AG08395 (cell line): ENCODE data around the gene ADGRL3.

Experiments used
- DNase-seq: peaks from one replicate; pipeline ENCODE4 v3.0.0; 2012; ENCODE audit warnings: mixed read lengths, low spot score

ADGRL3 gene

DNA sequence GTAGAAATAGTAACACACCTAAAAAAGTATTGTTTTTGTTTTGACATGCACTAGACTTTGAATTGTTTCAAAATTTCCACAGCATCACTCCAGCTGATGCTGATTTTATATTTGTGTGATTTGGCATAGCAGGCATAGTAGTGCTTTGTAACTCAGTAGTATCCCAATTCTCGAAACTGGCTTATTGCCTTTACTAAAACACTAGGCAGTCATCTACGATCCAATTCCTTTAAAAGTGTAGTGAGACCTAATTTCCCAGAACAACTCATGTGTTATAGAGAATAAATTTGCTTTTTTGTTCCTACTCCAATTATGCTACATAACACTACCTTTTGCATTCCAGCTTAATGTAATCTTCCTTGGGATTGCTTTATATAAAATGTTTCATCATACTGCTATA is 797.7 kb downstream of the ADGRL3 start:
- no peak for DNase-seq

DNA sequence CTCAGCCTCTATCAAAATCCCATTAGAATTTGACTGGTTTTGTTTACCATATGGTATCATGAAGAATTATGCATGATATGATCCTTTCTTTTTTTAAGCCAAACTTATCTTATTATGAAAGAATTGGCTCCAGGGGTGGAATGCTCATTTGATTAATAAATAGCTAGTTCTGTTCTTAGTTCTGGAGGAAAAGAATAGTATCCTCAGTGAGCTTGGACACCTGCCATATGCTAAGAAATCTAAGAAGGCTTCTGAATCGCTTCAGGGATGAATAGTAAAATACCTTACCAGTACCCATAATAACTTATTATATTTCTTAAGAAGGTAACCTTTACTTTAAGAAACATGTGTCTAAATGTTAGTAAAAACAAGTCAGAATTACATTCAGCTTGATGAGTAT is 803.6 kb downstream of the ADGRL3 start:
- DNase-seq = no peak

DNA sequence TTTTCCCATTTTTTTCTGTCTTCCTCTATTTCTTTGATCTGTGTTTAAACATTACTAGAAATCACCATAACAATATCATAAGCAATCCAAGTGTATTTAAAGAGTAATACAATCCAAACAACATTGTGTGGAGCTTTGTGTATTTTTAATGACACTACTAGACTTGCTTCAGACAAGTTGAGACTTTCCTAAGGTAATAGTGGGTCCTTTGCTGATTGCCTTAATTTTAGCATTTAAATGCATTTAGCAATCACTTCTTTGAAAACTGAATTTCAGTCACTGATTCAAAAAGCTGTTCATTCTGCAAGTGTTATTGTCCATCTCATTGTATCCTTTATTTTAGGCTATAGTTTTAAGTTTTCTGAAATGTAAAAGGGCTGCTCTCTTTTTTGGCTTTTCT is 804.8 kb downstream of the ADGRL3 start:
- no peak for DNase-seq

DNA sequence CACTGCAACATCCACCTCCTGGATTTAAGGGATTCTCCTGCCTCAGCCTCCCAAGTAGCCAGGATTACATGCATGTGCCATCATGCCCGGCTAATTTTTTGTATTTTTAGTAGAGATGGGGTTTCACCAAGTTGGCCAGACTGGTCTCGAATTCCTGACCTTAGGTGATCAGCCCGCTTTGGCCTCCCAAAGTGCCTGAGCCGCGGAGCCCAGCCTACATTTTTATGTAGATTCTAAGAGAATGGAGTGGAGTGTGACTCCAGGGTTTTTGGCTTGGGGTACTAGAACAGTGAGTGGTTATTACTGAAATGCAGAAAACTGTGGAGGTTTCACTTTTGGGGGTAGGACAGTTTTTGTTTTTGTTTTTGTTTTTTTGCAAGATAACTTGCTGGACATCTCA is 806.0 kb downstream of the ADGRL3 start:
- DNase-seq = no peak

DNA sequence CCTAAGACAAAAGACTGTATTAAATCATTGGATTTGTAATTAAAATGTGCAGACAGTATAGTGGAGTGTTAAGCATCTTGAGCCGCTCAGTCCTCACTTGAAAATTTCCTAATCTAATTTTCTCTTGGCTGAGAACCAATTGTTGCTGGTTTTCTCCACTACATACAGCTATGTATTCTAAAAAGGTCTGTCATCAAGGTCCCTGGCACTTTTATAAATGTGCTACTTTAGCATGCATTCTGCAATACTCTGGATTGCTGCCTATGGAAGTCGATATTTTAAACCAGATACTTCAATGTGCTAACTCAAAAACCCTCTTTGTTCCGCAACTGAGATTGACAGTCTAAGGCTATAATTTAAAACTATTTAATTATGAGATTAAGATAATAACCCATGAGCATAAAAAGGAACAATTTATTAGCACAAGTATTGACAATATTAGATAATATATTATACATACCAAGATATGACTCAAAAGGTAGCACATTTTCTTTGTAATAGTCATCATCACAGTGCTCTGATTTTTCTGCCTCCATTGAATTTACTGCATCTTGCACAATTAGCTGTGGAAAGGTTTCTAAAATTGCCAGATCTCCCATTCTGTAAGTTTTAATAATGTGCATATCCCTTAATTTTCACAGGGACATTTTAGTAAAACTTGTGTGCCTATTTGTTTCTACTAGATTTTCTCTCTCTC is 815.1 kb downstream of the ADGRL3 start:
- no peak for DNase-seq

DNA sequence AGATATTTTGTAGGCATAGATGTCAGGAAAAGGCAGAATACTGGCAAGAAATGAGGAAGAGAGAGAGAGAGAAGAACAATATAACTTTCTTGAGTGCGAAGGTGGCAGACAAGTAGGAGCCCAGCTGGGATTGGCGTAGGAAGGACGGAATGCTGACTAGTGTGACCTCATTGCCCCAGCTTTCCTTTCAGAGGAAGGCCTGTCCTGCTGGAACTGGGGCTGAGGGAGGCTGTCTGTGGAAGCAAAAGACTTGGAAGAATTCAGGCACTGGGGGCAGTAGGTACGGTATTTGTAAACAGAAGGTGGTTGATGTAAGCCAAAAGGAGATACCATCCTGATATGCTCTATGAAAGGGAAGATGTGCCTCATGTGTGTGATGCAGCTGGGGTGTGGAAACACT is 818.4 kb downstream of the ADGRL3 start:
- no peak for DNase-seq

DNA sequence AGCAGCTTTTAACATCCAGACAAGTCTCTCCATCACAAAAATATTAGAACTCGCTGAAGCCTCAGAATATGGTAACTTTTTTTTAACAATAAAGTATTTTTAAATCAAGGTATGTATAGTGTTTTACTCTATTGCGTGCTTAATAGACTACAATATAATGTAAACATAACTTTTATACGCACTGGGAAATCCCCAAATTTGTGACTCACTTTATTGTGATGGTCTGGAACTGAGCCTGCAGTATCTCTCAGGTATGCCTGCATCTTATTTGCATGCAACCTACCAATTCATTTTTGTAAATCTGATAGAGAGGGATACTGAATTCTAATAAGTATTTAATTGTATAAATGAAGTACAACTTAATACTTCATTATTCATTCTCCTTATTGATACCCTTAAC is 823.5 kb downstream of the ADGRL3 start:
- no peak for DNase-seq

DNA sequence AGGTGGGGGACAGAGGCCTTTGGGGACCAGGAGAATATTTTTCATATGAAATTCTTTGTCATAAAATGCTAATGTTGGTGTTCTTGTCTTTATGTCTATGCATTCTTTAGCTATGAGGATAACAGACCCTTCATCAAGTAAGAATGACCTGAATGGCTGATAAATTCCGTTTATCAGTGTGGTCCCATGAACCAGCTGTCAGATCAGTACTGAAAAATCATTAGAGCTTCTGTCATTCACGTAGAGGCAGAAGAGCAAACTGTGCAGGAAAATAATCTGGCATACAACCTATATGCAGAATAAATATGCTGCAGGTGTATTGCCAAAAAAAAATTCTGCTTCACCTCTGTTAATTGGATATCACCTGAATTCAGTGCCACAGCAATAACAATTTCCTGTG is 828.6 kb downstream of the ADGRL3 start:
- no peak for DNase-seq

DNA sequence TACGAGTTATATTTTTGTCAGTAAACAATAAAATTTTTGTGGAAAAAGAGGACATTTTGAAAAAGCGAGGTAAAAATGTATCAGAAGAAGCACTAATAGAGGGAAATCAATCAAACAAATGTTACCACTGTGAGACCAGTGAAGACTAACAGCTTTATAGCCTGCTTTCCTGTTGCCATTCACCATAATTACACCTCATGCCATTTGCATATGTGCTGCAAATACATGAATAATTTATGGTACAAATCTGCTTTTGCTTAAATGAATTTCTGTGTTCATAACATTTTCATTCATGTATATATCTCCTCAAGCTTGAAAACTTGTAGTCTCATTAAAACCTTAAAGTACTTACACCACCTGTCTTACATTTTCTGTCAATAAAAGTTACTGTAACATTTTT is 830.8 kb downstream of the ADGRL3 start:
- DNase-seq = no peak

DNA sequence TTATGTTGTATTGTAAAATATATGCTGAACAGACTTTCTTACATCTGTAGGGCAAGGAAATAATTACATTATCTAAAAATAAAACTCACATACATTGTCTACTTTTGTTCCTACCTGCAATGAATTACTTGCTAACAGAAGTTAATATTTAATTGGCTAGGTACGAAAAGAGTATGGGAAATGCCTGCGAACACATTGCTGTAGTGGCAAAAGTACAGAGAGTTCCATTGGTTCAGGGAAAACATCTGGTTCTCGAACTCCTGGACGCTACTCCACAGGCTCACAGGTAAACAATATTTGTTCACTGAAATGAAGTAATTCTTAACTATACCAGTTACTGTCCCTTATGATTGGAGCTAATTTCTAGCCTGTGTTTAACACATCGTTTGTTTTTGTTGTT is 837.4 kb downstream of the ADGRL3 start:
- DNase-seq = no peak

DNA sequence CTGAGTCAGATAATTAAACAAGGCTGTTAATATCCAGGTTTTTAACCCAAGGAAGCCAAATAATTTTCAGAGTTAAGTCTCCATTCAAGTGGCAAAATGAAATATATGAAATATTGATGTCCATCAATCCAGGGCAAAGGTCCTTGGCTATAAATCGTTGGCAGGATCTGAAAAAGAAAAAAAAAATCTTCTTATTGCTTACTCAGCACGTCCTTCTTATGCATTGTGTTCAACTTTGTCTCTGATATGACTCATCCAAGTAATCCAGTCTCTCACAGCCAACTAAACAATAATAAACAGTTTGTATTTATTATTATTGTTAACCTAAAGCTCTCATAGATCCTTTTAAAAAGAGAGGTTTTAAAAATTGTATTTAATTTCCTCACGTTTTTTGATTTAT is 851.2 kb downstream of the ADGRL3 start:
- DNase-seq = no peak

DNA sequence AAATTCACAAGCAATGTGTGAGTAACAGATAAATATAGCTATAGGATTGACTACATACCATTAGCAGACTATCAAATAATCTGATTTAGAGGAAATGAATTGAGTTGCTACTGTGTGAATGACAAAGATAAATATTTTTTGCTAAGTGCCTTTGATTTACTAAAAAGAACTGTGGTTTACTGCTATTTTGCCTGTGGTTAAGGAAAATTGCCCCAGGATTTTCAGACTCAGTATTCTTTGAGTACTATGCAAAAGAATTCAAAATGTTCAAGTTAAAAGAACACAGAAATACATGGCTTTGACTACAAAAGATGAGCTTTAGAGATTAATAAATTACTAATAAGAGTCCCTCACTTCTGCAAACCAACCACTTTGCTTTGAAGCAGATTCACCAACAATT is 853.8 kb downstream of the ADGRL3 start:
- no peak for DNase-seq

DNA sequence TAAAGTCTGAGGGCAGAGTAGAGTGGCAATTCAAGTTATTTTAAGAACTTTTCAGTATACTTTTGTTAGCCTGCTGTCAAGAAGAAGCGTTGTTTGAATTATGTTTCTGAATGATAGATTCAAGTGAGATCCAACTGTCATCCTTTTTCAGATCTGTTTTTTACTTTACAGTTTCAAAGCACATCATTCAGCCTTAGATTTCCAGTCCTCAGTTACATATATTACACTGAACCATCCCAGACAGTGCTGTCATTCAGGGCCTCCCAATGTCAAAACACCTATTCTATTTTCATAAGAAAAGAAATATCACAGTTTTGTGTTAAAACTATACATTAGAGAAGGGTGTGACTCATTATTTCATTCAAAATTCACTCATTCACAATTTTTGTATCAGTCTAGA is 856.9 kb downstream of the ADGRL3 start:
- DNase-seq = no peak

DNA sequence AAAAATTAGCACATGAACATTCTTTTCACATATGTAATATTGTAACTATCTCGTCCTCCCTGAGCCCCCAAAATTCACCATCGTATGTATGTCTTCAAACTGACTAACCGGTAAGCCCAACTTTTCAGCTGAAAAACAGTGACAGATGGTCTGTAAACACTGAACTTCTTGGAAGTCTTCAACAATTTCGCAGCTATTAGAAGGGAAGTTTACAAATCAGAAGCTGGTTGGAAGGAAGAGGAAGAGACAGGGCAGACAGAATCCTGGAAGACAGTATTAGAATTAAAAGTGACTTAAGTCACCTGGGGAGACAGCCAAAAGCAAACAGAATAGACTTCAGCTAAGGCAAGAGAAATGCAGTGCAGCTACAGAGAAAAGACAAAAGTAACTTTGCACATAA is 858.4 kb downstream of the ADGRL3 start:
- no peak for DNase-seq

DNA sequence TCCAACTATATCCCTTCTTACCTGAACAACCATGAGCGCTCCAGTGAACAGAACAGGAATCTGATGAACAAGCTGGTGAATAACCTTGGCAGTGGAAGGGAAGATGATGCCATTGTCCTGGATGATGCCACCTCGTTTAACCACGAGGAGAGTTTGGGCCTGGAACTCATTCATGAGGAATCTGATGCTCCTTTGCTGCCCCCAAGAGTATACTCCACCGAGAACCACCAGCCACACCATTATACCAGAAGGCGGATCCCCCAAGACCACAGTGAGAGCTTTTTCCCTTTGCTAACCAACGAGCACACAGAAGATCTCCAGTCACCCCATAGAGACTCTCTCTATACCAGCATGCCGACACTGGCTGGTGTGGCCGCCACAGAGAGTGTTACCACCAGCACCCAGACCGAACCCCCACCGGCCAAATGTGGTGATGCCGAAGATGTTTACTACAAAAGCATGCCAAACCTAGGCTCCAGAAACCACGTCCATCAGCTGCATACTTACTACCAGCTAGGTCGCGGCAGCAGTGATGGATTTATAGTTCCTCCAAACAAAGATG is 870.2 kb downstream of the ADGRL3 start:
- no peak for DNase-seq

DNA sequence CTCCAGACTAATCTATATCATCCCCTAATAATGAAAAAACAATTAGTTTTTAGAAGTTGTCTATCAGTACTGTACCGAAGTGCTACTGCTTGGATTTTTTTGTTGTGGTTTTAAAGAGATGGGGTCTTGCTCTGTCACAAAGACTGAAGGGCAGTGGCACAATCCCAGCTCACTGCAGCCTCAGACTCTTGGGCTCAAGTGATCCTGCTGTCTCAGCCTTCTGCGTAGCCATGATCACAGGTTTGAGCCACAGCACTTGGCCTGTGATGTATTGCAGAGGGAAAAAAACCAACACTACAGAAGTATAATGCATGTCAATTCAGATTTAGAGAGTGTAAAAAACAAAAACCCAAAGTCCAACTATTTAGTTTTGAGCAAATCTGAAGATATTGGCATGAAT is 875.0 kb downstream of the ADGRL3 start:
- no peak for DNase-seq

DNA sequence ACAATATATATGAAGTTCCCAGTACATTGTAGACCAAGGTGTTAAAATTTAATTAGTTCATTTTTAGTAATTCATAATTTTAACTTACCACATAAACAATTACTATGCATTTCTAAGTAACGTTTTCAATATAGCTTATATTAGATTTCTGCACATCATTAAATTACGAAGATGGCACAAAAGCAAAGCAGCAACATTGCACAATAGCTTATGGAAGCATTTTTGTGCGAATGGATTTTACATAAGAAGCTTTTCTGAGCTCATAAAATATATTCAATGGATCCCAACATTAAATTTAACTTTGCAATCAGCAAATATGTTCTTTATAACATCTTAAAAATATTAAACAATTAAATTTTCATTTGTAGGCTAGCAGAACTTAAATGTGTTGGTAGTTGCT is 875.4 kb downstream of the ADGRL3 start:
- no peak for DNase-seq

DNA sequence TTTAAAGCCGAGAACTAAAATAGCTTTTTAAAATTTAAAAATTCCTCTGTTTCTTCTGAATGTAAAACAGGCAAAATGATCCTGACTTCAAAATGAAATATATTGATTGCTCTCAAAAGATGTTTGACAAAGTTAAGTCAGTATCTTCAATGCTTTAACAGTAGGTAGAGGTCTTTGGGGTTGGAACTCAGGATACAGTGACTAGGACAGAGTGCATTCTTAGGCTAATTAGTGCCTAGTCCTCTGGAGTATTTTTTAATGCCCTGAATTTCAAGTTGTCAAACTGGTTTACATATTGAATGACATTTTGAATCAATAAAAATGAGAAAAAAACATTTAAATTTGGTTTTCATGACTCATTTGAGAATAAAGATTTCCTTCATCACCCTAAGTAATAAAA is 877.3 kb downstream of the ADGRL3 start:
- DNase-seq = no peak

DNA sequence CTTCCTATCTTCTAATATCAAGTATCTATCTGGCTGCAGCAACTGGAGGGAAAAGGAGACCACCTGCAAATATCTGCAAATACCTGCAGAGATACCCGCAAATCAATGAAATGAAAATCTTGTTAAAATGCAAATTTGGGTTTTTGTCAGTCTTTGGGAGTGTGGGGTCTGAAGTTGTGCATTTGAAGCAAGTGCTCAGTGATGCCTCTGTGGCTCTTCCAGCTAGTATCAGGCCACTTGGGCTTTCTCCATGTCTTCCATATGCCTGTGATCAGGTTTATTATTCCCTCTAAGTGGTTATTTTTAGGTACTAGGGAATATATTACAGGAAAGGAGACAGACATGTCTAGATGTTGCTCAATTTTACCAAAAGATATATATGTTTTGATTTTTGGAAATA is 880.3 kb downstream of the ADGRL3 start:
- DNase-seq = no peak

DNA sequence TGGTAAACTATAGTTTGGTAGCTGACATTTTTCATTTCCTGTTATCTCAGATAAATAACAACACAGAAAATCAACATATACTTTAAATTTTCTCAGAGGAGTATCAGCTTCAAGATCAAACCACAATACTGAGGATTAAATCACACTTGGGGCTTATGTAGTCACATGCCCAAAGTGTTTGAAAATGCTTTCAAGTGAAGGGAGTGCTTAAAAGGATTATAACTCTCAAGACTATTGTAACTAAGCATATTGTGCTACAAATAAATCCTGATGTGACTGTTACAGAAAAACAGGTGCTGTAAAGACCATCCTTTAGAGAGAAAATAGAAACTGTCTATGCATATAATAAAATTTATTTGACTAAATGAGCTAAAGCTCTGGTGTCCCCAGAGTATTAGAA is 887.6 kb downstream of the ADGRL3 start:
- DNase-seq = no peak

DNA sequence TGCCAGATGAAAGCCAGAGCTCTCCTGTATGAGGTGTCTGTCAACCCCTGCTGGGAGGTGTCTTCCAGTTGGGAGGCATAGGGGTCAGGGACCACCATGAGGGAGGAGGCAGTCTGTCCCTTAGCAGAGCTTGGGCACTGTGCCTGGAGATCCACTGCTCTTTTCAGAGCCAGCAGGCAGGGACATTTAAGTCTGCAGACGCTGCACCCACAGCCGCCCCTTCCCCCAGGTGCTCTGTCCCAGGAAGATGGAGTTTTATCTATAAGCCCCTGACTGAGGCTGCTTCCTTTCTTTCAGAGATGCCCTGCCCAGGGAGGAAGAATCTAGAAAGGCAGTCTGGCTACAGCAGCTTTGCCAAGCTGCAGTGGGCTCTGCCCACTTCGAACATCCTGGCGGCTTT is 893.6 kb downstream of the ADGRL3 start:
- DNase-seq = no peak

DNA sequence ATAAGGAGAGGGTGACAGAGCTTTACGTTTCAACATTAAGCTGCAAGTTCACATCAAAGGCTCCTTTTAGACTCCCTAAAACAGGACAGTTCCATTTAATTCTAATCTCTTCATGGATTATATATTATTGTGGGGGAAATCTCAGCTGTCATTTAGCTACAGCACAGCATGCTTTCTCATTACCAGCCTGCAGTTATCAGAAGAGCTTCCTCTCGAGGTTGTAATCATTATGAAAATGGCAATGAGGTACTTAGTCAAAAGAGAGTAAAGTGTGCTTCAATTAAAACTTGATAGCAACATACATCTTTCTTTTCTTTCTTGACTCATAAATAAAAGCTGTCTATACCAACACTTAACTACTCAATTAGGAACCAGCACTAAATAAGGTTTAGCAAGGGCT is 896.8 kb downstream of the ADGRL3 start:
- DNase-seq = no peak

DNA sequence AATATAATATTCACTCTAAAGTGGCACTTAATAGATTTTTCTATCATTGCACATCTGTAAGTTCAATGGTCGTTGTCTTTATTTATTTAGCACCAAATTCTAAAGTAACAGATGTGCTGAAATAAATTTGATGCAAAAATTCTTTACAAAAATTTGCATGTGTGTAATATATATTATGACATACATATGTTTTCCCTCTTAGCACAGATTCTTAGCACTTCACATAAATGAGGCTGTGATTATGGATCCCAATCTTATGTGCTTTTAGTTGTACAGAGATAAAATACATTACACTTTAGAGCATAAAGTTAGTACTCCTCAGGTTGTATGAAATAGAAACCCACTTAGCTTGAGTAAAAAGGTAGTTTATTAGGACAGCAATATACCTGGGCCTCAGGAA is 915.1 kb downstream of the ADGRL3 start:
- no peak for DNase-seq

DNA sequence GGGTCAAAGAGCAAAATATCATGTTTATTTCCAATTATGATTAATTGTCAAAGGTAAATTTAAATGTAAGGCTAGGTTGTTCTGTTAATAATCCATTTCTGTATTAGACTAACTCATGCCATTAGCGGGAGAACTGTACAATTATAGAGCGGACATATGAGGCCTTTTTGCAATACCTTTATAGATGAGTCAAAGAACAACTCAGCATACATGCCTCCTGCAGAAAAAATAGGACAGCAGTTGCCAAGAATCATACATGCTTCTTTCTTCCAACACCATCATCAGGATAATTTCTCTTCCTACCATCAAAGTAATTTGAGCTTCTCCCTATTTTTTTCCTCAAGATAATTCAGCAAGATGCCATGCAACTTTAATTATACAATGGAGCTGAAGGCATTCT is 917.8 kb downstream of the ADGRL3 start:
- DNase-seq = no peak

DNA sequence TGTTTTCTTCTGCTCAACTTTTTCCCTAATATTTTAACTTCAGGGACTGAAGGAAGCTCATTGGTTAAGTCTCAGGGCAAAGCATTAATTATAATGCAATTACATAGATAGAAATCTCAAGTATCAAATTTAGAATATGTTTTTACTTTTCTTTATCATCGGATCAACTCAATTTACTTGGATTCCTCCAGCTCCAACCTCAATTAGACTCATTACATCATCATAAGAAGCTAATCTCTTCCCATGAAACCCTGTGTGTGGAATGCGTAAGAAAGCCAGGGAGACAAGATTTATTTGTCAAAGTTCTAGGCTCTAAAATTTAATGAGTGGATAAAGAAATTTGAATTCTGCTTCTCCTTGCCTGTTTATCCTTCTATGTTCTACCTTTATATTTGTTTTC is 918.4 kb downstream of the ADGRL3 start:
- no peak for DNase-seq
